Transverse colon (tissue), 4 donors: ENCODE measurements around the gene FAM169A.

Source experiments
- EP300 ChIP-seq: sonication (generic); formaldehyde crosslinking; IDR thresholded peaks from one replicate; pipeline ENCODE4 v1.6.1; 2017; ENCODE audit warnings: antibody characterized with exemption, low read depth
- POLR2A ChIP-seq: fragments of 450-650 bp; IDR thresholded peaks from one replicate; pipeline ENCODE4 v1.6.1; 2016; ENCODE audit warnings: antibody characterized with exemption, mild to moderate bottlenecking, moderate library complexity
- POLR2AphosphoS5 ChIP-seq, 3 donors: sonication (generic); formaldehyde crosslinking; IDR thresholded peaks; one replicate each; pipeline ENCODE4 v1.6.1; 2016; ENCODE audit warnings: antibody characterized with exemption in 3 of 3
- TF ChIP-seq, protein P1 (sequence below), 5 experiments: fragments of 200-600 bp in 3 of 5; fragments of 450-650 bp in 2 of 5; sonication (generic) in 3 of 5; IDR thresholded peaks; 1 replicate in 2 of 5; 2 replicates in 3 of 5; pipeline ENCODE4 v1.5.1; 2016 to 2017; ENCODE audit warnings: antibody characterized with exemption in 5 of 5, inconsistent platforms in 3 of 5, mild to moderate bottlenecking in 2 of 5, moderate library complexity in 1 of 5

DNA sequence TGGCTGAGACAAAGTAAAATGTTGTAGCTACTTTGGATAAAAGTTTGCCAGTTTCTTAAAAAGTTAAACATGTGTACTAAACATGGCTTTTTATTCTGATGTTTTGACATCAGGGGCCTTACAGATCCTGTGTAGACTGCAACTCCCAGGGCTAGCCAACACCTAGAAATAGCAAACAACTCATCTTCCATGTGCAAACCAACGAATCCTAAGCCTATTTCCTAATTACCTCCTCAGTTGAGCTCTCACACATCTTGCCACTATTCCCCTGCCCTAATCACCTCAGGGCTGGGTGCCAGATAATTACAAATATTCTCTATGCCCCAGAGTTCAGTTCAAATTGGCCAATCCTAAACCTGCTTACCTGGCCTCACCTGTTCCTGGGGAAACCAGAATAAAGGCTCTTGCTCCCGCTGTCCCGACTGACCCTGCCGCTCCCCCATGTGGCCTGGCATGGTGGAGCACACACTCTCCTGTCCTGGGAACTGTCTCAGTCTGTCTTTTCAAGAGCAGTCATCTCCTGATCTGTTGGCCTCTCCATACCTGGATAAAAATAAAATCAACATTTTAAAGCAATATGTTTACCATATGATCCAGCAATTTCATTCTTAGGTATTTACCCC, 37.1 kb upstream of the FAM169A start:
- TF ChIP-seq, protein P1, sequence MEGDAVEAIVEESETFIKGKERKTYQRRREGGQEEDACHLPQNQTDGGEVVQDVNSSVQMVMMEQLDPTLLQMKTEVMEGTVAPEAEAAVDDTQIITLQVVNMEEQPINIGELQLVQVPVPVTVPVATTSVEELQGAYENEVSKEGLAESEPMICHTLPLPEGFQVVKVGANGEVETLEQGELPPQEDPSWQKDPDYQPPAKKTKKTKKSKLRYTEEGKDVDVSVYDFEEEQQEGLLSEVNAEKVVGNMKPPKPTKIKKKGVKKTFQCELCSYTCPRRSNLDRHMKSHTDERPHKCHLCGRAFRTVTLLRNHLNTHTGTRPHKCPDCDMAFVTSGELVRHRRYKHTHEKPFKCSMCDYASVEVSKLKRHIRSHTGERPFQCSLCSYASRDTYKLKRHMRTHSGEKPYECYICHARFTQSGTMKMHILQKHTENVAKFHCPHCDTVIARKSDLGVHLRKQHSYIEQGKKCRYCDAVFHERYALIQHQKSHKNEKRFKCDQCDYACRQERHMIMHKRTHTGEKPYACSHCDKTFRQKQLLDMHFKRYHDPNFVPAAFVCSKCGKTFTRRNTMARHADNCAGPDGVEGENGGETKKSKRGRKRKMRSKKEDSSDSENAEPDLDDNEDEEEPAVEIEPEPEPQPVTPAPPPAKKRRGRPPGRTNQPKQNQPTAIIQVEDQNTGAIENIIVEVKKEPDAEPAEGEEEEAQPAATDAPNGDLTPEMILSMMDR (IDR thresholded peaks at IDR 0.05) = peak; percentile 38 to 83 (median 59)
- TF ChIP-seq POLR2AphosphoS5 (IDR thresholded peaks at IDR 0.05) (no peak), POLR2A (no peak), EP300 (no peak)
